ENCODE measurements around the gene NXPE4.

GRCh38 chr11:114623720-114624119, 28.1 kb upstream of the NXPE4 start:
- TF ChIP-seq CTCF (IDR thresholded peaks at IDR 0.05 in 4 of 5, conservative IDR thresholded peaks at IDR 0.05 in 1 of 5) (no peak), POLR2A (IDR thresholded peaks at IDR 0.05) (no peak)

All from gastrocnemius medialis (tissue), 4 donors.